CD8-positive, alpha-beta memory T cell (primary cell): ENCODE data around the gene WFDC8. TPM values are rescaled to one million over a fixed set of nuclear protein-coding genes. Genes with fewer than 3 reads are reported as not detected.
"Not testable (repeated sequence)": the region's sequence is repeated elsewhere in the genome, so short reads cannot be mapped to it uniquely, and the experiment has no call there.

Source experiments
- CTCF ChIA-PET: fragments of 350-600 bp; sonication (Branson Sonifier 250); formaldehyde crosslinking; loops from one replicate; lab custom pipeline; 2021; ENCODE audit warnings: antibody characterized with exemption; lab: Charles Lee
- POLR2A ChIA-PET: fragments of 350-600 bp; sonication (Branson Sonifier 250); formaldehyde crosslinking; loops from one replicate; lab custom pipeline; 2021; ENCODE audit warnings: antibody characterized with exemption; lab: Charles Lee
- DNase-seq, 5 donors: peaks; one replicate each; pipeline versions ENCODE4 v3.0.0 to v3.0.0-alpha.2; 2020 to 2022; ENCODE audit warnings: mixed read lengths in 1 of 5
- H3K27ac ChIP-seq: one replicate; pipeline ENCODE4 v1.7.0; 2013; ENCODE audit warnings: low read depth, mild to moderate bottlenecking, low read length, moderate library complexity
- H3K27me3 ChIP-seq: 2 replicates; pipeline ENCODE4 v1.7.0; 2013; ENCODE audit warnings: low read length, mild to moderate bottlenecking; ENCODE audit not compliant: insufficient read depth, poor library complexity, severe bottlenecking
- H3K36me3 ChIP-seq: 2 replicates; pipeline ENCODE4 v1.7.0; 2013; ENCODE audit warnings: mild to moderate bottlenecking, low read length, moderate library complexity; ENCODE audit not compliant: insufficient read depth
- H3K4me1 ChIP-seq: 2 replicates; pipeline ENCODE4 v1.7.0; 2013; ENCODE audit warnings: mild to moderate bottlenecking, low read length, moderate library complexity; ENCODE audit not compliant: insufficient read depth
- H3K4me3 ChIP-seq: 2 replicates; pipeline ENCODE4 v1.7.0; 2013; ENCODE audit warnings: mild to moderate bottlenecking, low read length
- H3K9me3 ChIP-seq: 2 replicates; pipeline ENCODE4 v1.7.0; 2013; ENCODE audit warnings: mild to moderate bottlenecking, low read length
- H3K27ac Mint-ChIP-seq, 8 donors: one replicate each; pipeline ENCODE4 v1.8.0; 2020 to 2021; ENCODE audit warnings: mixed read lengths in 8 of 8, mild to moderate bottlenecking in 6 of 8, inconsistent platforms in 3 of 8, moderate library complexity in 3 of 8
- H3K27me3 Mint-ChIP-seq, 2 donors: one replicate each; pipeline ENCODE4 v1.8.0; 2020 to 2021; ENCODE audit warnings: mixed read lengths in 2 of 2, mild to moderate bottlenecking in 1 of 2, moderate library complexity in 1 of 2
- H3K36me3 Mint-ChIP-seq, 3 donors: one replicate each; pipeline ENCODE4 v1.8.0; 2020 to 2021; ENCODE audit warnings: mixed read lengths in 3 of 3, inconsistent platforms in 1 of 3, mild to moderate bottlenecking in 1 of 3
- H3K4me1 Mint-ChIP-seq, 3 donors: one replicate each; pipeline ENCODE4 v1.8.0; 2020 to 2021; ENCODE audit warnings: mixed read lengths in 3 of 3, inconsistent platforms in 1 of 3, mild to moderate bottlenecking in 1 of 3
- H3K4me3 Mint-ChIP-seq, 7 donors: one replicate each; pipeline ENCODE4 v1.8.0; 2020 to 2021; ENCODE audit warnings: mixed read lengths in 7 of 7, mild to moderate bottlenecking in 6 of 7, moderate library complexity in 4 of 7, inconsistent platforms in 2 of 7
- H3K9me3 Mint-ChIP-seq, 5 donors: one replicate each; pipeline ENCODE4 v1.8.0; 2020 to 2022; ENCODE audit warnings: mixed read lengths in 5 of 5, mild to moderate bottlenecking in 3 of 5, moderate library complexity in 2 of 5, inconsistent platforms in 1 of 5
- polyA plus RNA-seq: library from polyadenylated mRNA; unstranded; fragments of 300-500 nt; fragmentation: Illumina TruSeq; gene quantifications from one replicate; pipeline ENCODE4 v1.2.3, GENCODE V29; 2021
- total RNA-seq, 2 experiments: library from RNA; stranded (reverse); gene quantifications; one replicate each; pipeline ENCODE4 v1.2.3, GENCODE V29; 2021

Gene WFDC8
- total and polyA plus RNA-seq, 3 experiments from 2014 or later, result not detected

DNA sequence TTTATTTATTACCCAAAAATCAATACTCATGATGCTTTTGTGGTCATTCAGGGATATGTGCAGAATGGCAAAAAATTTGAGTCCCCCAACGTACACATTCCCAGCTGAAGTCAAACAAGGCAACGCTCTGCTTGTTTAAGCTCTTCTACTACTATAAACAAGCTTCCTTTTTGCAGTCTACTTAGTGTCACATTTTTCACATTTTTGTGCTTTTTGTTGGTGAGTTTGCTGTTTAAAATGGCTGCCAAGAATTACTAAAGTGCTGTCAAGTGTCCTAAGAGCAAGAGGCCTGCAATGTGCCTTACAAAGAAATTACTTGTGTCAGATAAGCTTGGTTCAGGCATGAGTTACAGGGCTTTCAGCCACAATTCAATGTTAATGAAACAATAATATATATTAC is 2.1 kb downstream of the WFDC8 start:
- Mint-ChIP-seq H3K4me3 (no peak overlapping the region), H3K4me1 (no peaks in the 10 kb centered on the region), H3K36me3 (no peaks in the 10 kb centered on the region), H3K27me3 (peaks cover 5 to 34% of the 10 kb centered on the region in 2 donors), H3K27ac (no peak overlapping the region), H3K9me3 (no peaks in the 10 kb centered on the region)
- no peaks in the 10 kb centered on the region for H3K36me3 ChIP-seq
- H3K27ac ChIP-seq, result no peak overlapping the region
- H3K9me3 ChIP-seq, result no peaks in the 10 kb centered on the region
- no peak overlapping the region for H3K4me3 ChIP-seq
- ChIA-PET POLR2A (no interaction called here), CTCF (no interaction called here)
- no peaks in the 10 kb centered on the region for H3K27me3 ChIP-seq
- DNase-seq, result no peak
- no peaks in the 10 kb centered on the region for H3K4me1 ChIP-seq

DNA sequence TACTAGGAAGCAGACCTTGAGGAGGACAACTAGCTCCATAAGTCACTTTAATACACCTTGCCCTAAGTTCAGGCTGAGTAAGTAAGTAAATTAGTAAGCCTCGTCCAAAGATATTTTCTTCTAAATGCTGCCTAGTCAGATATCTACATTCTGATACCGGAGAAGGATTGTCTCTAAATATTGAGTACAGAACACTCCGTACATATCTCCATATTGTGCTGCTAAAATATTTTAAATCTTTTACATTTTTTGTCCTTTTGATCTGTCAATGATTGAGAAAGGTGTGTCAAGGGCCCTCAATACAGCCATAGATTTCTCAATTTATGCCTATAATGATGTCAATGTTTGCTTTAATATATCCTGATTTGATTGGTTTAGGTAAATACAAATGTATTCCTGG is 3.2 kb downstream of the WFDC8 start:
- no peak overlapping the region for H3K27ac ChIP-seq
- ChIA-PET POLR2A (no interaction called here), CTCF (no interaction called here)
- no peaks in the 10 kb centered on the region for H3K36me3 ChIP-seq
- Mint-ChIP-seq H3K4me3 (no peak overlapping the region), H3K27ac (no peak overlapping the region), H3K4me1 (no peaks in the 10 kb centered on the region), H3K9me3 (no peaks in the 10 kb centered on the region), H3K27me3 (peaks cover 6 to 29% of the 10 kb centered on the region in 2 donors), H3K36me3 (no peaks in the 10 kb centered on the region)
- no peak for DNase-seq
- H3K4me3 ChIP-seq, result no peak overlapping the region
- H3K27me3 ChIP-seq, result no peaks in the 10 kb centered on the region
- no peaks in the 10 kb centered on the region for H3K9me3 ChIP-seq
- H3K4me1 ChIP-seq, result no peaks in the 10 kb centered on the region

DNA sequence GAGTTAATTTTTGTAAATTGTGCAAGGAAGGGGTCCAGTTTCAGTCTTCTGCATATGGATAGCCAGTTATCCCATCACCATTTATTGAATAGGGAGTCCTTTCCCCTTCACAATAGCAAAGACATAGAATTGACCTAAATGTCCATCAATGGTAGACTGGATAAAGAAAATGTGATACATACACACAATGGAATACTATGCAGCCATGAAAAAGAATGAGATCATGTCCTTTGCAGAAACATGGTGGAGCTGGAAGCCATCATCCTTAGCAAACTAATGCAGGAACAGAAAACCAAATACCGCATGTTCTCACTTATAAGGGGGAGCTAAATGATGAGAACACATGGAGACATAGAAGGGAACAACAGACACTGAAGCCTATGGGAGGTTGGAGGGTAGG is 9.4 kb downstream of the WFDC8 start:
- H3K4me3 ChIP-seq, H3K4me1 Mint-ChIP-seq, H3K27me3 ChIP-seq, H3K9me3 Mint-ChIP-seq, POLR2A ChIA-PET, H3K36me3 Mint-ChIP-seq, H3K36me3 ChIP-seq, CTCF ChIA-PET, H3K9me3 ChIP-seq, DNase-seq, H3K27ac ChIP-seq, H3K27ac Mint-ChIP-seq, H3K4me1 ChIP-seq, H3K4me3 Mint-ChIP-seq: not testable (repeated sequence)
- H3K27me3 Mint-ChIP-seq, result peaks cover 5 to 19% of the 10 kb centered on the region in 2 donors

DNA sequence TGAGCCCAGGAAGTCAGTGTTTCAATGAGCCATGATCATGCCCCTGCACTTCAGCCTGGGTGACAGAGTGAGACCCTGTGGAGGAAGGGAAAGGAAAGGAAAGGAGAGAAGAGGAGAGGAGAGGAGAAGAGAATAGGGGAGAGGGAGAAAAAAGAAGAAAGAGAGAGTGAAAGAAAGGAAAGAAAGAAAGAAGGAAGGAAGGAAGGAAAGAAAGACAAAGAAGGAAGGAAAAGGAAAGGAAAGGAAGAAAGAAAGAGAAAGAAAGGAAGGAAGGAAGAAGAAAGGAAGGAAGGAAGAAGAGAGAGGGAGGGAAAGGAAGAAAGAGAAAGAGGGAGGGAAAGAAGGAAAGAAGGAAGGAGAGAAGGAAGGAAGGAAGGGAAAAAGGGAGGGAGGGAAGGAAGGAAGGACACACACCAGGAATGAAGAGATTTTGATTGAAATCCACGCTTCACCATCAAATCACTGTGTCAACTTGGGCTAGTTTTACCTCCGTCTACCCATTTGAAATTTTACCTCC is 14.3 kb downstream of the WFDC8 start:
- Histone ChIP-seq H3K27me3 (no peaks in the 10 kb centered on the region), H3K27ac (no peak overlapping the region), H3K4me1 (no peaks in the 10 kb centered on the region), H3K4me3 (no peak overlapping the region), H3K9me3 (no peaks in the 10 kb centered on the region), H3K36me3 (no peaks in the 10 kb centered on the region)
- Mint-ChIP-seq H3K27me3 (peaks cover 26 to 47% of the 10 kb centered on the region in 2 donors), H3K27ac (no peak overlapping the region), H3K9me3 (peaks cover 0 to 3% (median 0%) of the 10 kb centered on the region in 5 donors), H3K4me3 (no peak overlapping the region), H3K4me1 (no peaks in the 10 kb centered on the region), H3K36me3 (no peaks in the 10 kb centered on the region)
- CTCF ChIA-PET, result no interaction called here
- POLR2A ChIA-PET, result no interaction called here
- no peak for DNase-seq

DNA sequence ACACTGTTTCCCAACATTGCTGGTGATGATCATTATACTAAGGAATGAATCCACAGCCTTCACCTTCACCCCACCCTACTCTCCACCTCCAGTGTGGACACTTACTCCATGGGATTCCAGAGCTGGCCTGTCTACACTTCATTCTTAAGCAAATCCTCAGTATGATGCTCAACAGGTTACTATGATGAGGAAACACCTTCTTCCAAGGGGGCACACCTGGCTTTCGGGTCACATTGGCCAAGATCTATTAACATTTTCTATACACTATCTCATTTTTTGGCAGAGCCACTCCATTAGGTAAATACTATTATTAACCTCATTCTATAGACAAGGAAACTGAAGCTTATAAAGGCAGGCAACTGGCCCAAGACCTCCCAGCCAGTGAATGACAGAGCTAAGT is 23.9 kb downstream of the WFDC8 start:
- Histone ChIP-seq H3K4me1 (no peaks in the 10 kb centered on the region), H3K27ac (no peak overlapping the region), H3K36me3 (no peaks in the 10 kb centered on the region), H3K9me3 (no peaks in the 10 kb centered on the region), H3K4me3 (no peak overlapping the region), H3K27me3 (no peaks in the 10 kb centered on the region)
- no peak overlapping the region for H3K4me3 Mint-ChIP-seq
- no peak overlapping the region for H3K27ac Mint-ChIP-seq
- ChIA-PET POLR2A (no interaction called here), CTCF (no interaction called here)
- peaks cover 6 to 43% of the 10 kb centered on the region in 2 donors for H3K27me3 Mint-ChIP-seq
- no peaks in the 10 kb centered on the region for H3K4me1 Mint-ChIP-seq
- H3K9me3 Mint-ChIP-seq, result peaks cover 0 to 4% (median 1%) of the 10 kb centered on the region in 5 donors
- DNase-seq, result no peak
- no peaks in the 10 kb centered on the region for H3K36me3 Mint-ChIP-seq

DNA sequence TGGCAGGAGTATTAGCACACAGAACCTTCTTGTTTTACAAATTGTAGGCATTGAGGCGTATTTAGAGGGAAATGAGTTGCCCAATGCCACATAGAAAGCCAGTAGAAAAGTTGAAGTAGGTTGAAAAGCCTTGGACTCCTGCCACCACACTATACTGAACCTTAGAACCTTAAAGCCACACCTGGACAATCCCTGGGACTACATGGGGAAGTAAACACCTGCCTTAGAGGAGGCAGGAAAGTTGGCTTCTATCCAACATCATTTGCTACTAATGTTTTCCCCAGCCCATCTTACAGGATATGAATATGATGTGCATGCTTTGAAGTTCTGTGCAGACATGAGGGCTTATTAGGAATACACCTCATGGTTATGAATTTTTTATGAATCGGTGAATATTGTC is 26.6 kb downstream of the WFDC8 start:
- Mint-ChIP-seq H3K9me3 (peaks cover 0 to 5% (median 3%) of the 10 kb centered on the region in 5 donors), H3K27ac (no peak overlapping the region), H3K36me3 (no peaks in the 10 kb centered on the region), H3K4me1 (no peaks in the 10 kb centered on the region), H3K27me3 (peaks cover 15 to 39% of the 10 kb centered on the region in 2 donors), H3K4me3 (no peak overlapping the region)
- Histone ChIP-seq H3K4me1 (no peaks in the 10 kb centered on the region), H3K36me3 (no peaks in the 10 kb centered on the region), H3K27me3 (no peaks in the 10 kb centered on the region), H3K9me3 (no peaks in the 10 kb centered on the region), H3K27ac (no peak overlapping the region), H3K4me3 (no peak overlapping the region)
- DNase-seq, result no peak
- ChIA-PET POLR2A (no interaction called here), CTCF (no interaction called here)

DNA sequence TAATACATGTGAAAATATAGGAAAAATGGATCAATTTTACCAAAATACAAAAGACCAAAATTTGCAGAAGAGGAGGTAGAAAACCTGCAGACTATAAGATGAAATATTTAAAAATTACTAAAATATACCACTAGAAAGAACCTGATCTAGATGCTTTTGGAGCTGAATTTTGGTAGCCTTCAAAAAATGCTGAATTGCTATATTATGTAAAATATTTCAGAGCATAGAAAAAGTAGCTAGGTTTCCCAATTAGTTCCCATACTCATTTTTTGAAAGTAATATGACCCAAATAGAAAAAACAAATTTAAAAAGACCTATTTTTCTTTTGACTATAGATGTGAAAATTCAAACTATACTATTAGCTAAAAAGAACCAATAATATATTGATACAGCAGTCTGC is 28.3 kb downstream of the WFDC8 start:
- peaks cover 0 to 5% (median 3%) of the 10 kb centered on the region in 5 donors for H3K9me3 Mint-ChIP-seq
- H3K4me3 Mint-ChIP-seq, result no peak overlapping the region
- no peak overlapping the region for H3K27ac Mint-ChIP-seq
- no peaks in the 10 kb centered on the region for H3K9me3 ChIP-seq
- no peak overlapping the region for H3K27ac ChIP-seq
- ChIA-PET CTCF (interaction anchor here (0.6 kb wide), 1 partner anchor 220 kb away, joined by 3 read pairs; no protein-coding TSS in a partner anchor), POLR2A (no interaction called here)
- no peaks in the 10 kb centered on the region for H3K4me1 Mint-ChIP-seq
- DNase-seq, result no peak
- H3K4me1 ChIP-seq, result no peaks in the 10 kb centered on the region
- H3K36me3 Mint-ChIP-seq, result no peaks in the 10 kb centered on the region
- peaks cover 16 to 36% of the 10 kb centered on the region in 2 donors for H3K27me3 Mint-ChIP-seq
- H3K36me3 ChIP-seq, result no peaks in the 10 kb centered on the region
- no peak overlapping the region for H3K4me3 ChIP-seq
- H3K27me3 ChIP-seq, result no peaks in the 10 kb centered on the region

DNA sequence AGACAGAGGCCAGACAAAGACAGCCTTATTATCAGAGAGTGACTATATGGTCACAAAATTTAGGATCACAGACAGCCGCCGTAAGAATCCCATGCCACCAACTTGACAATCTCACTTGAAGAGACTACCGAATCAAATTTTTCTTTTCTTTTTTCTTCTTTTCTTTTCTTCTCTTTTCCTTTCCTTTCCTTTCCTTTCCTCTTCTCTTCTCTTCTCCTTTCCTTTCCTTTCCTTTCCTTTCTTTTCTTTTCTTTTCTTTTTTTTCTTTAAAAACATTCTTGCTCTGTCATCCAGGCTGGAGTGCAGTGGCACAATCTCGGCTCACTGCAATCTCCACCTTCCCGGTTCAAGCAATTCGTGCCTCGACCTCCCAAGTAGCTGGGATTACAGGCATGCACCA is 30.7 kb downstream of the WFDC8 start:
- no peaks in the 10 kb centered on the region for H3K36me3 Mint-ChIP-seq
- ChIA-PET POLR2A (no interaction called here), CTCF (no interaction called here)
- no peak overlapping the region for H3K4me3 Mint-ChIP-seq
- H3K4me1 Mint-ChIP-seq, result no peaks in the 10 kb centered on the region
- H3K4me1 ChIP-seq, result no peaks in the 10 kb centered on the region
- H3K9me3 ChIP-seq, result no peaks in the 10 kb centered on the region
- no peak overlapping the region for H3K27ac Mint-ChIP-seq
- H3K9me3 Mint-ChIP-seq, result peaks cover 0 to 3% (median 3%) of the 10 kb centered on the region in 5 donors
- peaks cover 17 to 40% of the 10 kb centered on the region in 2 donors for H3K27me3 Mint-ChIP-seq
- no peak for DNase-seq
- H3K36me3 ChIP-seq, result no peaks in the 10 kb centered on the region
- no peak overlapping the region for H3K27ac ChIP-seq
- peaks cover 5% of the 10 kb centered on the region for H3K27me3 ChIP-seq
- no peak overlapping the region for H3K4me3 ChIP-seq
